GM12874 (cell line): ENCODE data around the gene LRMDA.

Source experiments
- CTCF ChIP-seq: IDR thresholded peaks from 2 replicates; pipeline ENCODE4 v1.5.1; 2011; ENCODE audit warnings: low read depth, mild to moderate bottlenecking, control low read depth, low read length, moderate library complexity; ENCODE audit not compliant: insufficient read depth

Gene LRMDA

GRCh38 chr10:76001019-76001418 lies 569.6 kb downstream of the LRMDA start:
- TF ChIP-seq CTCF = no peak

- TF ChIP-seq CTCF = no peak
Measured at GRCh38 chr10:76001461-76001860, 570.0 kb downstream of the LRMDA start.

- no peak for TF ChIP-seq CTCF
Measured at GRCh38 chr10:76002262-76002854, 570.9 kb downstream of the LRMDA start.

- no peak for TF ChIP-seq CTCF
Measured at GRCh38 chr10:76007667-76008181, 576.3 kb downstream of the LRMDA start.

- no peak for TF ChIP-seq CTCF
Measured at GRCh38 chr10:76009531-76009930, 578.1 kb downstream of the LRMDA start.

GRCh38 chr10:76010703-76011102 lies 579.3 kb downstream of the LRMDA start:
- TF ChIP-seq CTCF = no peak

GRCh38 chr10:76012716-76013327 lies 581.4 kb downstream of the LRMDA start:
- no peak for TF ChIP-seq CTCF
